Prostate gland (tissue), 2 donors: ENCODE measurements around the gene ACAP2.
"Not testable (repeated sequence)": the region's sequence is repeated elsewhere in the genome, so short reads cannot be mapped to it uniquely, and the experiment has no call there.

Experiments
- POLR2A ChIP-seq: fragments of 450-650 bp; IDR thresholded peaks from one replicate; pipeline ENCODE4 v1.6.1; 2016; ENCODE audit warnings: antibody characterized with exemption, mild to moderate bottlenecking
- POLR2AphosphoS5 ChIP-seq: sonication (generic); formaldehyde crosslinking; IDR thresholded peaks from one replicate; pipeline ENCODE4 v1.6.1; 2017; ENCODE audit warnings: antibody characterized with exemption
- TF ChIP-seq, protein P1 (sequence below), 4 experiments: fragments of 200-600 bp in 2 of 4; fragments of 450-650 bp in 2 of 4; sonication (generic) in 2 of 4; IDR thresholded peaks; 1 replicate in 3 of 4; 2 replicates in 1 of 4; pipeline ENCODE4 v1.5.1; 2016 to 2019; ENCODE audit warnings: antibody characterized with exemption in 4 of 4, mild to moderate bottlenecking in 2 of 4, moderate library complexity in 2 of 4

DNA sequence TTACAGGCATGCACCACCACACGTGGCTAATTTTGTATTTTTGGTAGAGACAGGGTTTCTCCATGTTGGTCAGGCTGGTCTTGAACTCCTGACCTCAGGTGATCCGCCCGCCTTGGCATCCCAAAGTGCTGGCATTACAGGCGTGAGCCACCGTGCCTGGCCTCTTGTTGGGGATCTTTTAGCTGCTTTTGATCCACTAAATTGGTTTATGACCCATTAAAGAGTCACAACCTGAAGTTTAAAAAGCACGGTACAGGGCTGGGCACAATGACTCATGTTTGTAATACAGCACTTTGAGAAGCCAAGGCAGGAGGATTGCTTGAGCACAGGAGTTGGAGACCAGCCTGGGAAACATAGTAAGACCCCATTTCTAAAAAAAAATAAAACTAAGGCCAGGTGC lies 20.1 kb upstream of the ACAP2 start:
- TF ChIP-seq, protein P1, sequence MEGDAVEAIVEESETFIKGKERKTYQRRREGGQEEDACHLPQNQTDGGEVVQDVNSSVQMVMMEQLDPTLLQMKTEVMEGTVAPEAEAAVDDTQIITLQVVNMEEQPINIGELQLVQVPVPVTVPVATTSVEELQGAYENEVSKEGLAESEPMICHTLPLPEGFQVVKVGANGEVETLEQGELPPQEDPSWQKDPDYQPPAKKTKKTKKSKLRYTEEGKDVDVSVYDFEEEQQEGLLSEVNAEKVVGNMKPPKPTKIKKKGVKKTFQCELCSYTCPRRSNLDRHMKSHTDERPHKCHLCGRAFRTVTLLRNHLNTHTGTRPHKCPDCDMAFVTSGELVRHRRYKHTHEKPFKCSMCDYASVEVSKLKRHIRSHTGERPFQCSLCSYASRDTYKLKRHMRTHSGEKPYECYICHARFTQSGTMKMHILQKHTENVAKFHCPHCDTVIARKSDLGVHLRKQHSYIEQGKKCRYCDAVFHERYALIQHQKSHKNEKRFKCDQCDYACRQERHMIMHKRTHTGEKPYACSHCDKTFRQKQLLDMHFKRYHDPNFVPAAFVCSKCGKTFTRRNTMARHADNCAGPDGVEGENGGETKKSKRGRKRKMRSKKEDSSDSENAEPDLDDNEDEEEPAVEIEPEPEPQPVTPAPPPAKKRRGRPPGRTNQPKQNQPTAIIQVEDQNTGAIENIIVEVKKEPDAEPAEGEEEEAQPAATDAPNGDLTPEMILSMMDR (IDR thresholded peaks at IDR 0.05) = not testable (repeated sequence)
- not testable (repeated sequence) for TF ChIP-seq POLR2A, POLR2AphosphoS5
